ENCODE measurements around the gene CREB5. TPM values are rescaled to one million over a fixed set of nuclear protein-coding genes. Genes with fewer than 3 reads are reported as not detected.

CREB5 gene
- total and polyA plus RNA-seq, 2 donors from 2014 or later = 3.4 to 27.2 TPM

GRCh38 chr7:28623105-28623730 lies 210.9 kb downstream of the CREB5 start:
- intact Hi-C loops (cut with DNase I) = no loop called here
- H3K9ac ChIP-seq (ENCODE audit: low read length in 3 of 3) = no peak overlapping the region
- FAIRE-seq (no peak), DNase-seq (no peak)
- TF ChIP-seq, protein P1, sequence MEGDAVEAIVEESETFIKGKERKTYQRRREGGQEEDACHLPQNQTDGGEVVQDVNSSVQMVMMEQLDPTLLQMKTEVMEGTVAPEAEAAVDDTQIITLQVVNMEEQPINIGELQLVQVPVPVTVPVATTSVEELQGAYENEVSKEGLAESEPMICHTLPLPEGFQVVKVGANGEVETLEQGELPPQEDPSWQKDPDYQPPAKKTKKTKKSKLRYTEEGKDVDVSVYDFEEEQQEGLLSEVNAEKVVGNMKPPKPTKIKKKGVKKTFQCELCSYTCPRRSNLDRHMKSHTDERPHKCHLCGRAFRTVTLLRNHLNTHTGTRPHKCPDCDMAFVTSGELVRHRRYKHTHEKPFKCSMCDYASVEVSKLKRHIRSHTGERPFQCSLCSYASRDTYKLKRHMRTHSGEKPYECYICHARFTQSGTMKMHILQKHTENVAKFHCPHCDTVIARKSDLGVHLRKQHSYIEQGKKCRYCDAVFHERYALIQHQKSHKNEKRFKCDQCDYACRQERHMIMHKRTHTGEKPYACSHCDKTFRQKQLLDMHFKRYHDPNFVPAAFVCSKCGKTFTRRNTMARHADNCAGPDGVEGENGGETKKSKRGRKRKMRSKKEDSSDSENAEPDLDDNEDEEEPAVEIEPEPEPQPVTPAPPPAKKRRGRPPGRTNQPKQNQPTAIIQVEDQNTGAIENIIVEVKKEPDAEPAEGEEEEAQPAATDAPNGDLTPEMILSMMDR (IDR thresholded peaks at IDR 0.05; ENCODE audit: borderline replicate concordance, extremely low read depth, insufficient read depth) = no peak
- no peaks in the 10 kb centered on the region for H3K27me3 ChIP-seq (ENCODE audit: control insufficient read depth, insufficient read depth, low read length)
- no peaks in the 10 kb centered on the region for H3K9me3 ChIP-seq (ENCODE audit: control insufficient read depth in 2 of 3, insufficient read depth in 1 of 3, low read length in 3 of 3)
- H3K36me3 ChIP-seq (ENCODE audit: control insufficient read depth in 2 of 3, insufficient read depth in 3 of 3, low read length in 3 of 3) = no peaks in the 10 kb centered on the region
- no peak overlapping the region for H3K4me3 ChIP-seq (ENCODE audit: low read length in 3 of 3)
- no peak overlapping the region for H3K27ac ChIP-seq (ENCODE audit: low read depth in 2 of 2, low read length in 2 of 2)
- no peaks in the 10 kb centered on the region for H3K4me1 ChIP-seq (ENCODE audit: control insufficient read depth in 2 of 3, insufficient read depth in 2 of 3, low read depth in 1 of 3, low read length in 3 of 3)

- Histone ChIP-seq H3K36me3 (ENCODE audit: control insufficient read depth in 2 of 3, insufficient read depth in 3 of 3, low read length in 3 of 3) (no peaks in the 10 kb centered on the region), H3K27ac (ENCODE audit: low read depth in 2 of 2, low read length in 2 of 2) (no peak overlapping the region), H3K9me3 (ENCODE audit: control insufficient read depth in 2 of 3, insufficient read depth in 1 of 3, low read length in 3 of 3) (no peaks in the 10 kb centered on the region), H3K27me3 (ENCODE audit: control insufficient read depth, insufficient read depth, low read length) (no peaks in the 10 kb centered on the region), H3K4me1 (ENCODE audit: control insufficient read depth in 2 of 3, insufficient read depth in 2 of 3, low read depth in 1 of 3, low read length in 3 of 3) (no peaks in the 10 kb centered on the region), H3K9ac (ENCODE audit: low read length in 3 of 3) (no peak overlapping the region), H3K4me3 (ENCODE audit: low read length in 3 of 3) (no peak overlapping the region)
- no peak for FAIRE-seq
- intact Hi-C loops (cut with DNase I) = no loop called here
- no peak for DNase-seq
- TF ChIP-seq, protein P1 (IDR thresholded peaks at IDR 0.05; ENCODE audit: borderline replicate concordance, extremely low read depth, insufficient read depth) = no peak
These were observed 211.5 kb downstream of the CREB5 start for GRCh38 chr7:28623863-28624262.

DNA sequence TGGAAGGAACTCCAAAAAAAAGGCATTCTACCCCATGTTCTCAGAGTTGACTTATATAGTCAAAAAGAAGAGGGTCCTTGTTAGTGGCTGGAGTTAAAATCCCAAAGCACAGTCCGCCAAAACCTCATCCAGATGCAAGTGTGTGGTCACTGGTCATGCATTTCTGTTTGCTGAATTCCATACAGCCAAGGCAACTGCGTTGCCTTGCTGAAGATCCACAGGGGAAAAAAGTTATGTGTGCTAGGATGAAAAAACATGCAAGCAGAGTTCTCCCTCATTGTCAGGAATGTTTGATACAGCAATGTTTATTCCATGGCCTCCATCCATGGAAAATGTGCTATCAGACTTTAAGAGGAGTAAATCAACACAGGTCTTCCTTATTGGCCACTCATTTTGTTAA lies 213.1 kb downstream of the CREB5 start:
- Histone ChIP-seq H3K9me3 (ENCODE audit: control insufficient read depth in 2 of 3, insufficient read depth in 1 of 3, low read length in 3 of 3) (no peaks in the 10 kb centered on the region), H3K4me1 (ENCODE audit: control insufficient read depth in 2 of 3, insufficient read depth in 2 of 3, low read depth in 1 of 3, low read length in 3 of 3) (no peaks in the 10 kb centered on the region), H3K9ac (ENCODE audit: low read length in 3 of 3) (no peak overlapping the region), H3K4me3 (ENCODE audit: low read length in 3 of 3) (no peak overlapping the region), H3K27me3 (ENCODE audit: control insufficient read depth, insufficient read depth, low read length) (no peaks in the 10 kb centered on the region), H3K36me3 (ENCODE audit: control insufficient read depth in 2 of 3, insufficient read depth in 3 of 3, low read length in 3 of 3) (no peaks in the 10 kb centered on the region), H3K27ac (ENCODE audit: low read depth in 2 of 2, low read length in 2 of 2) (no peak overlapping the region)
- intact Hi-C loops (cut with DNase I) = no loop called here
- TF ChIP-seq, protein P1 (IDR thresholded peaks at IDR 0.05; ENCODE audit: borderline replicate concordance, extremely low read depth, insufficient read depth) = no peak
- FAIRE-seq = no peak
- DNase-seq = no peak

- TF ChIP-seq, protein P1 (IDR thresholded peaks at IDR 0.05; ENCODE audit: borderline replicate concordance, extremely low read depth, insufficient read depth) = no peak
- H3K27me3 ChIP-seq (ENCODE audit: control insufficient read depth, insufficient read depth, low read length) = no peaks in the 10 kb centered on the region
- no peaks in the 10 kb centered on the region for H3K9me3 ChIP-seq (ENCODE audit: control insufficient read depth in 2 of 3, insufficient read depth in 1 of 3, low read length in 3 of 3)
- H3K36me3 ChIP-seq (ENCODE audit: control insufficient read depth in 2 of 3, insufficient read depth in 3 of 3, low read length in 3 of 3) = no peaks in the 10 kb centered on the region
- H3K4me1 ChIP-seq (ENCODE audit: control insufficient read depth in 2 of 3, insufficient read depth in 2 of 3, low read depth in 1 of 3, low read length in 3 of 3) = no peaks in the 10 kb centered on the region
- intact Hi-C loops (cut with DNase I) = no loop called here
- FAIRE-seq = no peak
- H3K4me3 ChIP-seq (ENCODE audit: low read length in 3 of 3) = no peak overlapping the region
- DNase-seq = no peak
- no peak overlapping the region for H3K27ac ChIP-seq (ENCODE audit: low read depth in 2 of 2, low read length in 2 of 2)
- no peak overlapping the region for H3K9ac ChIP-seq (ENCODE audit: low read length in 3 of 3)
These were observed 213.9 kb downstream of the CREB5 start for GRCh38 chr7:28626221-28626620.
